ENCODE measurements around the gene FMNL2. TPM values are rescaled to one million over a fixed set of nuclear protein-coding genes. Genes with fewer than 3 reads are reported as not detected.
A peak's percentile ranks its signal among the peaks of the same experiment; 100 is the strongest.

FMNL2 gene
- total and polyA plus RNA-seq, 2 of the 4 experiments (the other 2 are of a cell fraction): 10.9 to 11.4 TPM

GRCh38 chr2:152626911-152627339 lies 292.0 kb downstream of the FMNL2 start:
- Histone ChIP-seq H3K9me3 (ENCODE audit: control insufficient read depth, insufficient read depth, low read length) (no peaks in the 10 kb centered on the region), H3K18ac (ENCODE audit: low read depth, low read length) (no peak overlapping the region), H2BK5ac (ENCODE audit: low read depth, low read length, poor library complexity, severe bottlenecking) (no peak overlapping the region), H2BK20ac (ENCODE audit: low read depth, low read length) (no peak overlapping the region), H2BK15ac (ENCODE audit: low read depth, low read length) (no peak overlapping the region), H3K27me3 (ENCODE audit: control insufficient read depth, insufficient read depth, low read length) (no peaks in the 10 kb centered on the region), H3K56ac (ENCODE audit: extremely low read depth, insufficient read depth, low read length) (no peak overlapping the region), H3K79me1 (ENCODE audit: low read depth in 1 of 2, low read length in 2 of 2) (no peaks in the 10 kb centered on the region), H3K4me1 (ENCODE audit: control insufficient read depth, insufficient read depth, low read length) (no peaks in the 10 kb centered on the region), H3K9ac (ENCODE audit: low read depth, low read length) (no peak overlapping the region; the same call in 1 of the 2 replicates), H4K20me1 (ENCODE audit: insufficient read depth, low read length) (no peaks in the 10 kb centered on the region), H2AFZ (replicated peaks; ENCODE audit: low read length, poor library complexity) (no peak overlapping the region), H3K23ac (ENCODE audit: low read depth, low read length) (no peak overlapping the region), H3K9me1 (ENCODE audit: insufficient read depth, low read length) (no peaks in the 10 kb centered on the region), H3K4me3 (ENCODE audit: insufficient read depth, low read depth, low read length) (no peak overlapping the region), H2AK5ac (ENCODE audit: low read depth, low read length) (no peak overlapping the region), H4K5ac (ENCODE audit: low read depth, low read length) (no peak overlapping the region), H3K14ac (replicated peaks; ENCODE audit: low read depth, low read length) (no peak overlapping the region), H3K36me3 (ENCODE audit: control insufficient read depth, insufficient read depth, low read length) (peaks cover 5% of the 10 kb centered on the region), H2AK9ac (replicated peaks; ENCODE audit: low read depth, low read length, poor library complexity) (no peak overlapping the region), H4K91ac (ENCODE audit: insufficient read depth, low read depth, low read length) (no peak overlapping the region), H4K8ac (ENCODE audit: low read depth in 2 of 2, low read length in 2 of 2) (no peak overlapping the region), H3K4ac (ENCODE audit: low read depth, low read length) (no peak overlapping the region), H2BK120ac (ENCODE audit: low read depth, low read length) (no peak overlapping the region), H3K4me2 (ENCODE audit: low read depth, low read length) (no peak overlapping the region), H3K27ac (ENCODE audit: insufficient read depth, low read length) (no peak overlapping the region)
- dilution Hi-C loops (cut with HindIII; ENCODE audit: low sequenced_read_pairs, unreplicated experiment): loop anchor here (25.0 kb wide), 1 partner anchor 440 kb away; the partner anchor contains the start of gene STAM2
- no peak for TF ChIP-seq SMC3 (IDR thresholded peaks at IDR 0.05; ENCODE audit: low read depth, low read length)
- TF ChIP-seq FOS (IDR thresholded peaks at IDR 0.05; ENCODE audit: low read depth, low read length): no peak
- no peak for TF ChIP-seq MAFK (IDR thresholded peaks at IDR 0.05; ENCODE audit: low read depth, low read length)
- no peak for TF ChIP-seq ELK1 (IDR thresholded peaks at IDR 0.05; ENCODE audit: borderline replicate concordance, low read depth, low read length)
- TF ChIP-seq MAZ (IDR thresholded peaks at IDR 0.05; ENCODE audit: borderline replicate concordance, low read depth, low read length): no peak
- no peak for TF ChIP-seq CTCF (conservative IDR thresholded peaks at IDR 0.05; ENCODE audit: low read depth, low read length)
- TF ChIP-seq RAD21 (IDR thresholded peaks at IDR 0.05; ENCODE audit: low read length): no peak
- TF ChIP-seq RCOR1 (IDR thresholded peaks at IDR 0.05; ENCODE audit: insufficient replicate concordance, low read length): no peak
- TF ChIP-seq POLR2A (IDR thresholded peaks at IDR 0.05; ENCODE audit: low read depth, low read length): no peak
- TF ChIP-seq RFX5 (IDR thresholded peaks at IDR 0.05; ENCODE audit: low read depth, low read length): no peak
- no peak for TF ChIP-seq CEBPB (IDR thresholded peaks at IDR 0.05; ENCODE audit: low read depth, low read length)
- peak; percentile 25 for DNase-seq
- in situ Hi-C loops (cut with MboI; ENCODE audit: low sequenced_read_pairs): loop anchor here (5.0 to 10.0 kb wide), 2 partner anchors 292 to 435 kb away; partner anchors contain the start of gene FMNL2
- no TSS peak for BruUV-seq (replicated peaks)
- ChIA-PET CTCF (interaction anchor here (0.6 to 2.4 kb wide), 3 partner anchors 9 to 213 kb away, joined by 3 to 12 read pairs (median 3); no protein-coding TSS in a partner anchor), POLR2A (ENCODE audit: unreplicated experiment) (no interaction called here)
- intact Hi-C loops (cut with micrococcal nuclease): loop anchor here (1.0 to 10.0 kb wide), 4 partner anchors 72 to 450 kb away; no protein-coding TSS in a partner anchor
- WGBS, 2 experiments (ENCODE audit: extremely low coverage in 2 of 2, insufficient read length in 1 of 2): no CpG with 5 or more reads among the region's 4 CpGs
- peak; percentile 64 for ATAC-seq (ENCODE audit: low read depth)

All from IMR-90 (cell line).